SK-N-SH (cell line): Measurements from ENCODE around the gene PIP5K1C.

Experiments
- CTCF ChIP-seq: fragments of 200-600 bp; sonication (generic); IDR thresholded peaks from 2 replicates; pipeline ENCODE4 v1.6.1; 2017; ENCODE audit warnings: antibody characterized with exemption, mild to moderate bottlenecking, moderate library complexity
- EP300 ChIP-seq, 2 experiments: IDR thresholded peaks; 2 replicates each; pipeline versions ENCODE4 v1.4.0 to v1.6.1; 2012; ENCODE audit warnings: borderline replicate concordance in 1 of 2, low read depth in 1 of 2, low read length in 1 of 2
- GABPA ChIP-seq: IDR thresholded peaks from 2 replicates; pipeline ENCODE4 v1.4.0; 2012; ENCODE audit warnings: low read depth, mild to moderate bottlenecking
- PBX3 ChIP-seq: IDR thresholded peaks from 2 replicates; pipeline ENCODE4; 2012
- POLR2AphosphoS5 ChIP-seq: IDR thresholded peaks from 2 replicates; pipeline ENCODE4 v1.6.1; 2012; ENCODE audit warnings: low read depth, low read length
- RCOR1 ChIP-seq: fragments of 150-350 bp; IDR thresholded peaks from 2 replicates; pipeline ENCODE4 v1.6.1; 2017; ENCODE audit warnings: antibody characterized with exemption, low read length
- SIN3A ChIP-seq: IDR thresholded peaks from 2 replicates; pipeline ENCODE4 v1.6.1; 2012; ENCODE audit warnings: low read depth, mild to moderate bottlenecking, low read length, moderate library complexity, borderline replicate concordance
- TCF12 ChIP-seq: IDR thresholded peaks from 2 replicates; pipeline ENCODE4 v1.4.0; 2012
- YY1 ChIP-seq: IDR thresholded peaks from 2 replicates; pipeline ENCODE4 v1.4.0; 2012; ENCODE audit warnings: low read depth, mild to moderate bottlenecking

DNA sequence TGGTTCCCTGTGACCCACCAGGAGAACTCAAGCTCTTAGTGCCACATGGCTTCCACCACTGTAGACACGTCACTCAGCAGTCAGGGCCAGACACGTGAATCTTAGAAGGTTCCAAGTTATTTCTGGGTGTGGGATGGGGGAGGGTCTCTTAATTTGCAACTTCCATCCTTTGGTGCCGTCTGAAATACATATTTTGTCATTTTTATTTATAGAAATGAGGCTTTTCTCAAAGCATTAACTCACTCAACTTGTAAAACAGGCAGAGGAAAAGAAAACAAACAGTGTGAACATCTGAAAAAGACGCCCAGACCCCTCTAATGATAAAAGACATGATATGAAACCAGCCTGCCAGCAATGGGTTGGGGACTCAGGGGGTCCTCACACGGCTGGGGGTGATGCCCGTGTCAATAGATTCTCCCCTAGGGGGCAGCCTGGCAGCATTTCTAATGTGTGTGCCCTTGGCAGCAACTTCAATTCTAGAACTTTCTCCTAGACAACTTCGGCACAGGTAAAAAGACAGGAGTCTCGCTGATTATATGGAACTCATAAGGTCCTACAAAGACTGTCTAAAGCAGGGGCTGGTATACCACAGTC is 15.4 kb downstream of the PIP5K1C start:
- TF ChIP-seq CTCF (peak; percentile 13), RCOR1 (no peak), SIN3A (no peak), POLR2AphosphoS5 (no peak), YY1 (no peak), EP300 (IDR thresholded peaks at IDR 0.05; ENCODE audit: borderline replicate concordance in 1 of 2, low read depth in 1 of 2, low read length in 1 of 2) (no peak), TCF12 (no peak), GABPA (no peak), PBX3 (no peak)
